ENCODE measurements around the gene HTN3. TPM values are rescaled to one million over a fixed set of nuclear protein-coding genes. Genes with fewer than 3 reads are reported as not detected.

The HTN3 gene
- total RNA-seq, 1 donor from 2014 or later = not detected

Other genes with a start within 250 kb of the HTN3 start
- not detected in 2 replicates for gene SULT1E1, start 168.3 kb upstream of the HTN3 start, total RNA-seq
- not detected in 2 replicates for gene CSN1S1, start 97.4 kb upstream of the HTN3 start, total RNA-seq
- not detected in 2 replicates for gene CSN2, start 62.7 kb upstream of the HTN3 start, total RNA-seq
- gene STATH, start 32.5 kb upstream of the HTN3 start, total RNA-seq = not detected in 2 replicates
- gene HTN1, start 22.0 kb downstream of the HTN3 start, total RNA-seq = not detected in 2 replicates
- gene PRR27, start 125.8 kb downstream of the HTN3 start, total RNA-seq = not detected in 2 replicates
- gene ODAM, start 167.3 kb downstream of the HTN3 start, total RNA-seq = not detected in 2 replicates
- gene FDCSP, start 197.7 kb downstream of the HTN3 start, total RNA-seq = not detected in 2 replicates
- not detected in 2 replicates for gene CSN3, start 214.1 kb downstream of the HTN3 start, total RNA-seq